ENCODE measurements around the gene FRMD4B. TPM values are rescaled to one million over a fixed set of nuclear protein-coding genes. Genes with fewer than 3 reads are reported as not detected.

Gene FRMD4B
- total and polyA plus RNA-seq, 4 donors, result 5.6 to 73.6 (median 24.0) TPM

GRCh38 chr3:69299344-69299743 is 86.5 kb downstream of the FRMD4B start:
- H3K9me3 ChIP-seq (ENCODE audit: control insufficient read depth, low read length), result no peaks in the 10 kb centered on the region
- intact Hi-C loops (cut with DNase I), result no loop called here
- DNase-seq (no peak), ATAC-seq (ENCODE audit: low FRiP score) (no peak)
- peaks cover 0 to 3% of the 10 kb centered on the region in 2 donors for H3K36me3 ChIP-seq (ENCODE audit: control insufficient read depth in 1 of 2, insufficient read depth in 2 of 2, low read length in 1 of 2)
- H3K4me3 ChIP-seq (ENCODE audit: low read length in 2 of 2), result no peak overlapping the region
- no peaks in the 10 kb centered on the region for H3K27me3 ChIP-seq (ENCODE audit: control insufficient read depth in 1 of 2, insufficient read depth in 2 of 2, low read length in 1 of 2)
- H3K27ac ChIP-seq (ENCODE audit: low read depth in 1 of 2, low read length in 2 of 2), result no peak overlapping the region
- WGBS, 2 donors, result 60 to 65% methylated on average over 3 of the region's 3 CpGs
- peaks cover 0 to under 1% of the 10 kb centered on the region in 2 donors for H3K4me1 ChIP-seq (ENCODE audit: control insufficient read depth in 1 of 2, insufficient read depth in 2 of 2, low read length in 2 of 2)

DNA sequence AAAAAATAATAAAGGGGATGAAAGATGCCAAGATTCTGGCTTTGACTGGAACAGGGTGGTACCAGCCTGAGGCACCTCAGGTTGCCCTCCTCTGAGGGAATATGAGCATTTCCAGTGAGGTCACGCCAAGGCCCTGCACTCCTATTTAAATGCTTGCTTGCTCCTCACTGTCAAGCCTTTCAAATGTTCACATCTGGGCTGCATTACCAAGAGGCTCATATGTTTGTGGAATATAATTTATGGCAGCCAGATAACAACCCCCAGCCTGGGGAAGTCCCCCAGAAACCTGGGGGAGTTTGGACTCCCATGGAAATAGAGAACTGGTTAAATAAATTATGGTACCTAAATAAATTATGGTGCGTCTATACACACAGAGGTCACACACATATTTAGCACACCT is 88.4 kb downstream of the FRMD4B start:
- no peak for ATAC-seq (ENCODE audit: low FRiP score)
- Histone ChIP-seq H3K4me1 (ENCODE audit: control insufficient read depth in 1 of 2, insufficient read depth in 2 of 2, low read length in 2 of 2) (no peaks in the 10 kb centered on the region), H3K4me3 (ENCODE audit: low read length in 2 of 2) (no peak overlapping the region), H3K9me3 (ENCODE audit: control insufficient read depth, low read length) (no peaks in the 10 kb centered on the region), H3K36me3 (ENCODE audit: control insufficient read depth in 1 of 2, insufficient read depth in 2 of 2, low read length in 1 of 2) (peaks cover 0 to 3% of the 10 kb centered on the region in 2 donors), H3K27ac (ENCODE audit: low read depth in 1 of 2, low read length in 2 of 2) (no peak overlapping the region), H3K27me3 (ENCODE audit: control insufficient read depth in 1 of 2, insufficient read depth in 2 of 2, low read length in 1 of 2) (no peaks in the 10 kb centered on the region)
- intact Hi-C loops (cut with DNase I), result no loop called here
- DNase-seq, result no peak
- WGBS, 2 donors, result 94 to 98% methylated on average over 2 of the region's 2 CpGs

GRCh38 chr3:69296995-69297394 is 88.9 kb downstream of the FRMD4B start:
- ATAC-seq (ENCODE audit: low FRiP score) (no peak), DNase-seq (no peak)
- 84% methylated on average over 6 of the region's 6 CpGs for WGBS, 2 donors
- no peaks in the 10 kb centered on the region for H3K27me3 ChIP-seq (ENCODE audit: control insufficient read depth in 1 of 2, insufficient read depth in 2 of 2, low read length in 1 of 2)
- no peak overlapping the region for H3K4me3 ChIP-seq (ENCODE audit: low read length in 2 of 2)
- intact Hi-C loops (cut with DNase I), result no loop called here
- H3K36me3 ChIP-seq (ENCODE audit: control insufficient read depth in 1 of 2, insufficient read depth in 2 of 2, low read length in 1 of 2), result peaks cover 0 to 3% of the 10 kb centered on the region in 2 donors
- H3K4me1 ChIP-seq (ENCODE audit: control insufficient read depth in 1 of 2, insufficient read depth in 2 of 2, low read length in 2 of 2), result no peaks in the 10 kb centered on the region
- H3K27ac ChIP-seq (ENCODE audit: low read depth in 1 of 2, low read length in 2 of 2), result no peak overlapping the region
- H3K9me3 ChIP-seq (ENCODE audit: control insufficient read depth, low read length), result no peaks in the 10 kb centered on the region

- Histone ChIP-seq H3K4me3 (ENCODE audit: low read length in 2 of 2) (no peak overlapping the region), H3K36me3 (ENCODE audit: control insufficient read depth in 1 of 2, insufficient read depth in 2 of 2, low read length in 1 of 2) (peaks cover 0 to 3% of the 10 kb centered on the region in 2 donors), H3K27me3 (ENCODE audit: control insufficient read depth in 1 of 2, insufficient read depth in 2 of 2, low read length in 1 of 2) (no peaks in the 10 kb centered on the region), H3K27ac (ENCODE audit: low read depth in 1 of 2, low read length in 2 of 2) (no peak overlapping the region), H3K9me3 (ENCODE audit: control insufficient read depth, low read length) (no peaks in the 10 kb centered on the region), H3K4me1 (ENCODE audit: control insufficient read depth in 1 of 2, insufficient read depth in 2 of 2, low read length in 2 of 2) (no peaks in the 10 kb centered on the region)
- ATAC-seq (ENCODE audit: low FRiP score), result no peak
- DNase-seq, result no peak
- intact Hi-C loops (cut with DNase I), result no loop called here
- WGBS, 2 donors, result 79% methylated on average over 4 of the region's 4 CpGs
Measured at GRCh38 chr3:69294014-69294766, 91.7 kb downstream of the FRMD4B start.

GRCh38 chr3:69292959-69293574 is 92.8 kb downstream of the FRMD4B start:
- Histone ChIP-seq H3K27ac (ENCODE audit: low read depth in 1 of 2, low read length in 2 of 2) (no peak overlapping the region), H3K27me3 (ENCODE audit: control insufficient read depth in 1 of 2, insufficient read depth in 2 of 2, low read length in 1 of 2) (no peaks in the 10 kb centered on the region), H3K4me3 (ENCODE audit: low read length in 2 of 2) (no peak overlapping the region), H3K36me3 (ENCODE audit: control insufficient read depth in 1 of 2, insufficient read depth in 2 of 2, low read length in 1 of 2) (peaks cover 0 to 3% of the 10 kb centered on the region in 2 donors), H3K4me1 (ENCODE audit: control insufficient read depth in 1 of 2, insufficient read depth in 2 of 2, low read length in 2 of 2) (no peaks in the 10 kb centered on the region), H3K9me3 (ENCODE audit: control insufficient read depth, low read length) (no peaks in the 10 kb centered on the region)
- DNase-seq, result no peak
- 85 to 89% methylated on average over 7 of the region's 7 CpGs for WGBS, 2 donors
- ATAC-seq (ENCODE audit: low FRiP score), result no peak
- intact Hi-C loops (cut with DNase I), result no loop called here

DNA sequence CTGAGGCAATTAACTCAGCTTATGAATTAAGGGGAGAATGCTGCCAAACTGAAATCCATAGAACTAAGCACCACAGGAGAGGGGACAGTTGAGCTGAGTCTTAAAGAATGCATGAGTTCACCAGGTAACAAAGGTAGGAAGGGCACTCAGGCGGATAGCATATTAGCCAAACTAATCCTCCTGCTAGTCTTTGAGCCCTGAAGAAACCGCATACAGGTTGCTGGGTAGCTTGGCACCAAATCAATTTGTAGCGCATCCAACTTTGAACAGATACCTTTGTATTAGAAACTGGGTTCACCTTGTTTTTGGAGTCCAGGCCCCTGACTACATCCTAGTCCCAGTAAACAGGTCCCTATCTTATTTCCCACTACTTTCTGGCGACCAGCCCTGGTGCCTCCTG is 93.7 kb downstream of the FRMD4B start:
- Histone ChIP-seq H3K9me3 (ENCODE audit: control insufficient read depth, low read length) (no peaks in the 10 kb centered on the region), H3K36me3 (ENCODE audit: control insufficient read depth in 1 of 2, insufficient read depth in 2 of 2, low read length in 1 of 2) (peaks cover 0 to 3% of the 10 kb centered on the region in 2 donors), H3K4me1 (ENCODE audit: control insufficient read depth in 1 of 2, insufficient read depth in 2 of 2, low read length in 2 of 2) (no peaks in the 10 kb centered on the region), H3K27me3 (ENCODE audit: control insufficient read depth in 1 of 2, insufficient read depth in 2 of 2, low read length in 1 of 2) (no peaks in the 10 kb centered on the region), H3K27ac (ENCODE audit: low read depth in 1 of 2, low read length in 2 of 2) (no peak overlapping the region), H3K4me3 (ENCODE audit: low read length in 2 of 2) (no peak overlapping the region)
- ATAC-seq (ENCODE audit: low FRiP score) (no peak), DNase-seq (no peak)
- 82 to 84% methylated on average over 4 of the region's 4 CpGs for WGBS, 2 donors
- intact Hi-C loops (cut with DNase I), result no loop called here

- 85 to 91% methylated on average over 3 of the region's 3 CpGs for WGBS, 2 donors
- no peaks in the 10 kb centered on the region for H3K9me3 ChIP-seq (ENCODE audit: control insufficient read depth, low read length)
- intact Hi-C loops (cut with DNase I), result no loop called here
- H3K4me3 ChIP-seq (ENCODE audit: low read length in 2 of 2), result no peak overlapping the region
- no peak overlapping the region for H3K27ac ChIP-seq (ENCODE audit: low read depth in 1 of 2, low read length in 2 of 2)
- ATAC-seq (ENCODE audit: low FRiP score) (no peak), DNase-seq (no peak)
- no peaks in the 10 kb centered on the region for H3K27me3 ChIP-seq (ENCODE audit: control insufficient read depth in 1 of 2, insufficient read depth in 2 of 2, low read length in 1 of 2)
- peaks cover 0 to 1% of the 10 kb centered on the region in 2 donors for H3K36me3 ChIP-seq (ENCODE audit: control insufficient read depth in 1 of 2, insufficient read depth in 2 of 2, low read length in 1 of 2)
- H3K4me1 ChIP-seq (ENCODE audit: control insufficient read depth in 1 of 2, insufficient read depth in 2 of 2, low read length in 2 of 2), result no peaks in the 10 kb centered on the region
Measured at GRCh38 chr3:69290430-69290829, 95.5 kb downstream of the FRMD4B start.

- H3K27ac ChIP-seq (ENCODE audit: low read depth in 1 of 2, low read length in 2 of 2), result no peak overlapping the region
- peaks cover 0 to 1% of the 10 kb centered on the region in 2 donors for H3K36me3 ChIP-seq (ENCODE audit: control insufficient read depth in 1 of 2, insufficient read depth in 2 of 2, low read length in 1 of 2)
- WGBS, 2 donors, result 87 to 89% methylated on average over 5 of the region's 5 CpGs
- DNase-seq (no peak), ATAC-seq (ENCODE audit: low FRiP score) (no peak)
- intact Hi-C loops (cut with DNase I), result no loop called here
- no peaks in the 10 kb centered on the region for H3K27me3 ChIP-seq (ENCODE audit: control insufficient read depth in 1 of 2, insufficient read depth in 2 of 2, low read length in 1 of 2)
- H3K4me1 ChIP-seq (ENCODE audit: control insufficient read depth in 1 of 2, insufficient read depth in 2 of 2, low read length in 2 of 2), result no peaks in the 10 kb centered on the region
- H3K9me3 ChIP-seq (ENCODE audit: control insufficient read depth, low read length), result no peaks in the 10 kb centered on the region
- H3K4me3 ChIP-seq (ENCODE audit: low read length in 2 of 2), result no peak overlapping the region
Measured at GRCh38 chr3:69290006-69290405, 95.9 kb downstream of the FRMD4B start.

Data from aorta (tissue), 5 donors.